DND-41 (cell line): Measurements from ENCODE around the gene PNKP.

ENCODE experiments used
- ATAC-seq: fragments of 200-7000 bp; cut with Tn5 transposase; 3 replicates; pipeline ENCODE4 v1.9.1; 2021; ENCODE audit warnings: low read depth; ENCODE audit not compliant: insufficient read depth
- DNase-seq: peaks from one replicate; pipeline ENCODE4 v3.0.0-alpha.2; 2020
- H2AFZ ChIP-seq: 2 replicates; pipeline ENCODE4 v1.6.0; 2012; ENCODE audit warnings: low read depth, low read length
- H3K27ac ChIP-seq: 2 replicates; pipeline ENCODE4 v1.5.1; 2012; ENCODE audit warnings: low read length, inconsistent platforms
- H3K27me3 ChIP-seq: fragments of 200-600 bp; sonication (generic); 2 replicates; pipeline ENCODE4 v1.6.0; 2012; ENCODE audit warnings: low read length, mild to moderate bottlenecking, inconsistent platforms; ENCODE audit not compliant: insufficient read depth, poor library complexity
- H3K36me3 ChIP-seq: 2 replicates; pipeline ENCODE4 v1.5.1; 2012; ENCODE audit warnings: low read length, inconsistent platforms; ENCODE audit not compliant: insufficient read depth
- H3K4me1 ChIP-seq: 2 replicates; pipeline ENCODE4 v1.5.1; 2012; ENCODE audit warnings: mild to moderate bottlenecking, low read length; ENCODE audit not compliant: insufficient read depth
- H3K4me2 ChIP-seq: 2 replicates; pipeline ENCODE4 v1.6.0; 2012; ENCODE audit warnings: mild to moderate bottlenecking, moderate library complexity, low read length, inconsistent platforms; ENCODE audit not compliant: insufficient read depth
- H3K4me3 ChIP-seq, 2 experiments: fragments of 200-600 bp in 1 of 2; shearing (Covaris generic) in 1 of 2; 2 replicates each; pipeline ENCODE4 v1.5.1; 2012 to 2016; ENCODE audit warnings: inconsistent platforms in 2 of 2, low read length in 2 of 2, mild to moderate bottlenecking in 2 of 2, low read depth in 1 of 2, moderate library complexity in 1 of 2
- H3K79me2 ChIP-seq: 2 replicates; pipeline ENCODE4 v1.6.0; 2012; ENCODE audit warnings: low read length, inconsistent platforms; ENCODE audit not compliant: insufficient read depth
- H3K9ac ChIP-seq: 2 replicates; pipeline ENCODE4 v1.6.0; 2012; ENCODE audit warnings: low read depth, mild to moderate bottlenecking, inconsistent platforms, low read length, moderate library complexity
- H3K9me3 ChIP-seq: 2 replicates; pipeline ENCODE4 v1.5.1; 2012; ENCODE audit warnings: low read length, moderate library complexity, mild to moderate bottlenecking, inconsistent platforms; ENCODE audit not compliant: insufficient read depth, severe bottlenecking
- H4K20me1 ChIP-seq: 2 replicates; pipeline ENCODE4 v1.6.0; 2012; ENCODE audit warnings: low read length; ENCODE audit not compliant: insufficient read depth
- EZH2 ChIP-seq: IDR thresholded peaks from 3 replicates; pipeline ENCODE4 v1.6.1; 2012; ENCODE audit warnings: borderline replicate concordance, low read depth, mild to moderate bottlenecking, moderate library complexity, low read length, inconsistent platforms; ENCODE audit not compliant: severe bottlenecking
- TF ChIP-seq, protein P1 (sequence below): IDR thresholded peaks from 2 replicates; pipeline ENCODE4 v1.5.1; 2012; ENCODE audit warnings: borderline replicate concordance, low read length, moderate library complexity, mild to moderate bottlenecking; ENCODE audit not compliant: poor library complexity, severe bottlenecking; ENCODE audit errors: extremely low read depth

PNKP gene

GRCh38 chr19:49818649-49819370 is 48.6 kb downstream of the PNKP start:
- no peak; the same call in 2 of the 3 replicates for ATAC-seq

DNA sequence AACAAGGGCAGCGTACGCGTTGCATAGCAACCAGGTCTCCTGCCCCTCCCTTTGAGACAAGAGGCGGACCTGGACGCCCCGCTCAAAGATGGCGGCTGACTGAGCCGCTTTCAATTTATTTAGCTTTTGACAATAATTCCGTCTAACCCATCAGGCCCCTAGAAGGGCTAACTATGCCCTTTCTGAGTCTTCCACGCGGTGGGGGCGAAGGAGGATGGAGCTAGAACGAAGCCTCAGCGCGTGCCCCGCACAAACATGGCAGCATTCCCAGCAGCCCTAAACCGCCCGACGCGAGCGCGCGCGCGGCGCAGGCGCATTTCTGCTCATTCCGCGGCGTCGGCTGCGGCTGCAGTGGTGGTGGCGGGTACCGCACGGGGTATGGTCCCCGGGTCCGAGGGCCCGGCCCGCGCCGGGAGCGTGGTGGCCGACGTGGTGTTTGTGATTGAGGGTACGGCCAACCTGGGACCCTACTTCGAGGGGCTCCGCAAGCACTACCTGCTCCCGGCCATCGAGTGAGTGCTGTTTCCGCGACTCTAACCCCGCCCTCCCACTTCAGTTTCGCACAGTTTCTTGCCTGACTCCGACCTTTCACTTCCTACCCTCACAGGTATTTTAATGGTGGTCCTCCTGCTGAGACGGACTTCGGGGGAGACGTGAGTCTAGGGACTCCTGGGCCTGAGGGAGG is 49.3 kb downstream of the PNKP start, which contains the start of gene MED25:
TSS of gene MED25 (plus strand) at position 326 of the 685 bp plus-strand sequence. CDS start at position 379, 53 bp downstream.
- Histone ChIP-seq H3K36me3 (peaks cover 24% of the 10 kb centered on the region), H3K79me2 (peaks cover 42% of the 10 kb centered on the region), H3K9me3 (no peaks in the 10 kb centered on the region), H3K27me3 (no peaks in the 10 kb centered on the region), H3K9ac (peak within 1 kb of the TSS; percentile 82), H3K4me1 (peaks cover 29% of the 10 kb centered on the region), H3K4me3 (peak within 1 kb of the TSS; percentile 88 to 96), H4K20me1 (peaks cover 3% of the 10 kb centered on the region), H3K27ac (peak within 1 kb of the TSS; percentile 93), H3K4me2 (peak within 1 kb of the TSS; percentile 87), H2AFZ (peak within 1 kb of the TSS; percentile 91)
- ATAC-seq (peak; percentile 72), DNase-seq (peak; percentile 85)
- TF ChIP-seq EZH2, result no peak
- TF ChIP-seq, protein P1, sequence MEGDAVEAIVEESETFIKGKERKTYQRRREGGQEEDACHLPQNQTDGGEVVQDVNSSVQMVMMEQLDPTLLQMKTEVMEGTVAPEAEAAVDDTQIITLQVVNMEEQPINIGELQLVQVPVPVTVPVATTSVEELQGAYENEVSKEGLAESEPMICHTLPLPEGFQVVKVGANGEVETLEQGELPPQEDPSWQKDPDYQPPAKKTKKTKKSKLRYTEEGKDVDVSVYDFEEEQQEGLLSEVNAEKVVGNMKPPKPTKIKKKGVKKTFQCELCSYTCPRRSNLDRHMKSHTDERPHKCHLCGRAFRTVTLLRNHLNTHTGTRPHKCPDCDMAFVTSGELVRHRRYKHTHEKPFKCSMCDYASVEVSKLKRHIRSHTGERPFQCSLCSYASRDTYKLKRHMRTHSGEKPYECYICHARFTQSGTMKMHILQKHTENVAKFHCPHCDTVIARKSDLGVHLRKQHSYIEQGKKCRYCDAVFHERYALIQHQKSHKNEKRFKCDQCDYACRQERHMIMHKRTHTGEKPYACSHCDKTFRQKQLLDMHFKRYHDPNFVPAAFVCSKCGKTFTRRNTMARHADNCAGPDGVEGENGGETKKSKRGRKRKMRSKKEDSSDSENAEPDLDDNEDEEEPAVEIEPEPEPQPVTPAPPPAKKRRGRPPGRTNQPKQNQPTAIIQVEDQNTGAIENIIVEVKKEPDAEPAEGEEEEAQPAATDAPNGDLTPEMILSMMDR, result no peak

More at GRCh38 chr19:49818649-49819370, 48.6 kb downstream of the PNKP start:
- peaks cover 49% of the 10 kb centered on the region for H3K79me2 ChIP-seq
- TF ChIP-seq EZH2, result no peak
- TF ChIP-seq, protein P1, result no peak
- no peak for DNase-seq
- H3K36me3 ChIP-seq, result peaks cover 31% of the 10 kb centered on the region
- H3K9me3 ChIP-seq, result no peaks in the 10 kb centered on the region
- H3K4me3 ChIP-seq, result peak overlapping the region; percentile 88 to 96
- H3K9ac ChIP-seq, result peak overlapping the region; percentile 82
- H3K4me1 ChIP-seq, result peaks cover 26% of the 10 kb centered on the region
- peaks cover 7% of the 10 kb centered on the region for H4K20me1 ChIP-seq
- peak overlapping the region; percentile 93 for H3K27ac ChIP-seq
- H3K4me2 ChIP-seq, result peak overlapping the region; percentile 87
- H2AFZ ChIP-seq, result peak overlapping the region; percentile 91
- H3K27me3 ChIP-seq, result no peaks in the 10 kb centered on the region

DNA sequence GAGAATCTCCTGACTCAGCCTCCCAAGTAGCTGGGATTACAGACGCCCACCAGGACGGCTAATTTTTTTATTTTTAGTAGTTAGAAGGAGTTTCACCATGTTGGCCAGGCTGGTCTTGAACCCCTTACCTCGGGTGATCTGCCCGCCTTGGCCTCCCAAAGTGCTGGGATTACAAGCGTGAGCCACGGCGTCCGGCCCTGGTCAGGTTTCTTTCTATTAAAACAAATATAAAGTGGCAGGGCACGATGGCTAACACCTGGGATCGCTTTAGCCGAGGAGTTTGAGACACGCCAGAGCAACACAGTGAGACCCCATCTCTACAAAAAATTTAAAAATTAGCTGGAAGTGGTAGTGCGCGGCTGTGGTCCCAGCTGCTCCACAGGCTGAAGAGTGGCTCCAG is 50.8 kb downstream of the PNKP start:
- no peaks in the 10 kb centered on the region for H3K27me3 ChIP-seq
- no peak overlapping the region for H3K27ac ChIP-seq
- H3K4me2 ChIP-seq, result no peak overlapping the region
- H3K4me3 ChIP-seq, result no peak overlapping the region
- no peak overlapping the region for H2AFZ ChIP-seq
- H4K20me1 ChIP-seq, result no peaks in the 10 kb centered on the region; the same call in none of the 2 replicates
- TF ChIP-seq EZH2, result no peak
- TF ChIP-seq, protein P1, result no peak
- H3K4me1 ChIP-seq, result peaks cover 39% of the 10 kb centered on the region
- H3K9me3 ChIP-seq, result no peaks in the 10 kb centered on the region
- ATAC-seq, result no peak
- peaks cover 43% of the 10 kb centered on the region for H3K79me2 ChIP-seq
- no peak for DNase-seq
- peaks cover 21% of the 10 kb centered on the region for H3K36me3 ChIP-seq
- no peak overlapping the region for H3K9ac ChIP-seq
